HG03439 (cell line): ENCODE results near the gene RGS12.

Experiments
- ATAC-seq: cut with Tn5 transposase; IDR thresholded peaks from one replicate; pipeline ENCODE4 v1.9.1; 2021; ENCODE audit warnings: mild to moderate bottlenecking, moderate library complexity; ENCODE audit not compliant: unreplicated experiment

RGS12 gene

DNA sequence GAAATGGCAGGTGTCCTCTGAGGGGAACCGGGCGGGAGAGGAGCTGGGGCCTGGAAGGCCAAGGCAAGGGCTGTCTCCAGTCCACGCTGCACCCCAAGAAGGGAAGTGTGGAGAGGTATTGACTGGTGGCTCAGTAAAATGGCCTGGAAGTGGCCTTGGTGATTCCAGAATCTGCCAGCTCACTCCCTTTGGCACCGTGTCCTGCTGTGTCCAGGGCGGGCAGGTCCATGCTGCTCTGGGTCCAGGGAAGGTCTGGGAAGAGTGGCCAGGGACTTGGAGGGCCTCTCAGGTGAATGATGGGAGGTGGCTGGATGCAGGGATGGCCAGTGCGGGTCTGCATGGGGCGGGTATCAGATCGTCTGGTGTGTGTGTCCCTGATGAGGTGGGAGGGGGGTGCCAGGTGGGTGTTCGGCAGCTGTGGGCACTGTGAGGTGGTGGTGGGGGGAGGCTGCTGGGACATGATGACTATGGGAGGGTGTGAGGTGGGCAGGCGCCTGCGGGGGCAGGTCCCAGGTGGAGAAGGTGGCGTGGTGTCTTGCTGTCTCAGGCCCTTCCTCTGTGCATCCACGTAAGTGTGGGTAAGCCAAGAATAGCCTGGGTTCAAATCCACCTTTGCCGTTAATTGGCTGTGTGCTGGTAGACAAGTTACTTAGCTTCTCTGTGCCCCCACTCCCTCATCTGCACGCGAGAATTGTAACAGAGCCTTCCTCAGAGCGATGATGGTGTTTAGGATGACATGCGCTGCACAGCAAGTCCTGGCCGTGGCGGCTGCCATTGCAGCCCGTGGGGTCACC, 17.7 kb downstream of the RGS12 start:
- ATAC-seq = no peak

GRCh38 chr4:3311095-3311372, 18.2 kb downstream of the RGS12 start:
- no peak for ATAC-seq

DNA sequence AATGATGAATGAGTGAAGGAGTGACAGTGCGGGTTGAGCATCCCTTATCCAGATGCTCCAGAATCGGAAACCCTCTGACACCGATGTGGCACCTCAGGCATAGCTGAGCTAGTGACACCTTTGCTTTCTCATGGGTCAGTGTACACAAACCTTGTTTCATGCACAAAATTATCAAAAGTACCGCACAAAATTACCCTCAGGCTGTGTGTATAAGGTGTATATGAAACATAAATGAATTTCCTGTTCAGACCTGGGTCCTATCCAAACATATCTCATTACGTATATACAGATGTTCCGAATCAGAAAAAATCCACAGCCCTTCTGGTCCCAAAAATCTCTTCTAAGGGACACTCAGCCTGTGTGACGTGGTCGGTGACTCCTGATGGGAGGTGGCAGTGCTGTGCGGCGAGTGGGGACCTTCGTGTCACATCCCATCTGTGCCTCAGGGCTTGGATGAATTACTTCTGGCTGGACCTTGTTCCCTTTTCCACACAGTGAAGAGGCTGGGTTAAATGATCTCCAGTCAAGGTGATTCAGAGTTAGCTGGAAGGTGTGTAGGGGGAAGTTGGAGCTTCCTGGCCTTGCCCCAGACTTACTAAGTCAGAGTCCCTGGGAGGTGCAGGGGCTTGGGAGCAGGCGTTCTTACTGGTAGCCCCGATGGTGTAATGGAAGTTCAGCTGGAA, 18.8 kb downstream of the RGS12 start:
- no peak for ATAC-seq

DNA sequence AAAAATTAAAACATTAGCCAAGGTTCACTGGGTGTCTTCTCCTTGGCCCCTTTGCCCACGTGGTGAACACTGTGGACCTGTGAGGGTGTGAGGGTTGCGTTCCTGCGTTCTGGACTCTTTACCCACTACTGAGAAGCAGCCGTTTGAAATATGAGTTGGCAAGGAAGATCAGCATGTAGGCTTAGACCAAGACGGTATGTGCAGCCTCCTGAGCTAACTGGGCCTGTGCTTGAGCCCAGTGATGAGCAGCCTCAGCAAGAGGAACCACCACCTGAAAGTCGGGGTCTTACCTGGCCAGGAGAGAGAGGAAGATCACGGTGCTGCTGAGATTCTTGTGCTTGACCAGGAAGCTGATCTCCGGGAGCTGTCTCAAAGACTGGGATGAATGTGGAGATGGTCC, 19.5 kb downstream of the RGS12 start:
- no peak for ATAC-seq

GRCh38 chr4:3313139-3313538, 20.3 kb downstream of the RGS12 start:
- no peak for ATAC-seq

DNA sequence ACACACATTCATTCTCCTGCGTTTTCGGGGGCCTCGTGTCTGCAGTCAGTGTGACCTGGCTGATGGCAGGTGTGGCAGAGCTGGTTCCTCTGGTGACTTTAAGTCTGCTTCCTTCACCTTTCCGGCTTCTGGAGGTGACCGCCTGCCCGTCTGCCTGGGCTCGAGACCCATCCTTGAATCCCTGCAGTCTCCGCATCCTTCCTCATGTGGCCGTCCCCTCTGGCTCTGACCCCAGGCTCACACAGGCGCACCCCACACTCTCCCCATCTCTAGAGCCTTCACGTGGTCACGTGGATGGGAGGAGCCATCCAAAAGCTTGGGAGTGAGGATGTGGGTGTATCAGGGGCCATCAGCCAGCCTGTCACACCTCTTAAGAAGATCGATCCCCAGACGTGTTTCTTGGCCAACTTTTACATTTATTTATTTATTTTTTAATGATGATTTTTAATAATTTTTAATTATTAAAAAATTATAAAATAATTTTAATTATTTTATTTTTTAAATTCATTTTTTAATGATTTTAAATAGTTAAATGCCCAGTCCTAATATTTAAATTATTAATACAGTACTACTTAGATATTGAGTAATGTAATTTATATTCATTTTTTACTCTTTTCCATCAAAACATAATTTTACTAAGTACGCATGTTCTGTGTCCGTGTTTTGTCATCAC, 20.9 kb downstream of the RGS12 start:
- ATAC-seq = no peak

DNA sequence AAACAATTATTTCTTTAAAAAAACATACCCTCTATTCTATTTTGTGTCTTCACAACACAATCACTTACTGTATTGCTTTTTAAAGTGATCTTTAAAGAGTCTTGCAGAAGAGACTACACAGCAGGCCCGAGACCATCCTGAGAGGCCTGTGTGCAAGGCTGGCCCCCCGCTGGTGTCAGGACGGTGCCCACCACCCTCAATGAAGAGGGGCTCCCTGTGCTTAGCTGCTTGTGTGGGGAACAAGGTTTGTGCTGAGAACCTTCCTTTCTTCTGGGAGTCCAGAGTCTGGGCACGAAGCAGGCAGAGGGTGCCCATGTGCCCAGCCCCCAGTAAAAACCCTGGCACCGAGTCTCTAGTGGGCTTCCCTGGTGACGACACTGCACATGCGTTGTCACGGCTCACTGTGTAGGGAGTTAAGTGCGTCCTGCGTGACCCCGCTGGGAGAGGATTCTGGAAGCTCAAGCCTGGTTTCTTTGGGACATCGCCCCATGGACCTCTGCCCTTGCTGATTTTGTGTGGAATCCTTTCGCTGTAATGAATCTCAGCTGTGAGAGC, 22.0 kb downstream of the RGS12 start:
- ATAC-seq = no peak

DNA sequence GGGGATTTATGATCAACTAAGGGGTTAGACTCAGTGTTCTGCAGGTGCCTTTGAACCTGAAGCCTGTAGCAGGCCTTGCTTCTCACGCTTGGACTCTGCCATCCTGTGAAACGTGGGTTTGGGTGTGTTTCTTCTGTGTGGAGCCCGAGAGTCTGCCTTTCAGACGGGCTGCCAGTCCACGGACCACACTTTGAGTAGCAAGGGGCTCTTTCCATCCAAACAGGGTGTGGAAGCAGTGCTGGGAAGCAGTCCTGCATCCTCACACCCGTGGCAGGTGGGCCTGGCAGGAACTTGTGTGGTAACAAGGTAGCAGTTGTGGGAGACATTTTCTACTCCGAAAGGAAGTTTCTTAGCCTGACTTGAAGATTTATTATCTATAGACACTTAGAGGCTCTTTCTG, 22.7 kb downstream of the RGS12 start:
- no peak for ATAC-seq

DNA sequence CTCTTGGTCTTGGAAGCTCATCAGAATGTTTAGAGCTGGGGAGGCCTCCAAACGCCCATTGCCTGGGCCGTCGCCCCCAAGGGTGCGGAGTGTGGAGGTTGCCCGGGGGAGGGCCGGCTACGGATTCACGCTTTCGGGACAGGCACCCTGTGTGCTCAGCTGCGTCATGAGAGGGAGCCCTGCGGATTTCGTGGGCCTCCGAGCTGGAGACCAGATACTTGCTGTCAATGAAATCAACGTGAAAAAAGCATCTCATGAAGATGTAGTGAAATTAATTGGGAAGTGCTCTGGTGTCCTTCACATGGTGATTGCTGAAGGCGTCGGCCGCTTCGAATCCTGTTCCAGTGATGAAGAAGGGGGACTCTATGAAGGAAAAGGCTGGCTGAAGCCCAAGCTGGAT, 23.3 kb downstream of the RGS12 start:
- no peak for ATAC-seq

DNA sequence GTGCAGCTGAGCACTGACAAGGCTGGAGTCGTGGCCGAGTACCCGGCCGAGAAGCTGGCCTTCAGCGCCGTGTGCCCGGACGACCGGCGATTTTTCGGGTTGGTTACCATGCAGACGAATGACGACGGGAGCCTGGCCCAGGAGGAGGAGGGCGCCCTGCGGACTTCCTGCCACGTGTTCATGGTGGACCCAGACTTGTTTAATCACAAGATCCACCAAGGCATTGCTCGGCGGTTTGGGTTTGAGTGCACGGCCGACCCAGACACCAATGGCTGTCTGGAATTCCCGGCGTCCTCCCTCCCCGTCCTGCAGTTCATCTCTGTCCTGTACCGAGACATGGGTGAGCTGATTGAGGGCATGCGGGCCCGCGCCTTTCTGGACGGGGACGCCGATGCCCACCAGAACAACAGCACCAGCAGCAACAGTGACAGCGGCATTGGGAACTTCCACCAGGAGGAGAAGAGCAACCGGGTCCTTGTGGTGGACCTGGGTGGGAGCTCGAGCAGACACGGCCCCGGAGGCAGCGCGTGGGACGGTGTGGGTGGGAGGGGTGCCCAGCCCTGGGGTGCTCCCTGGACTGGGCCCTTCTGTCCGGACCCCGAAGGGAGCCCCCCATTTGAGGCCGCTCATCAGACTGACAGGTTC, 24.3 kb downstream of the RGS12 start:
- ATAC-seq = no peak

- ATAC-seq = no peak
These were observed 24.9 kb downstream of the RGS12 start for GRCh38 chr4:3317656-3318211.

DNA sequence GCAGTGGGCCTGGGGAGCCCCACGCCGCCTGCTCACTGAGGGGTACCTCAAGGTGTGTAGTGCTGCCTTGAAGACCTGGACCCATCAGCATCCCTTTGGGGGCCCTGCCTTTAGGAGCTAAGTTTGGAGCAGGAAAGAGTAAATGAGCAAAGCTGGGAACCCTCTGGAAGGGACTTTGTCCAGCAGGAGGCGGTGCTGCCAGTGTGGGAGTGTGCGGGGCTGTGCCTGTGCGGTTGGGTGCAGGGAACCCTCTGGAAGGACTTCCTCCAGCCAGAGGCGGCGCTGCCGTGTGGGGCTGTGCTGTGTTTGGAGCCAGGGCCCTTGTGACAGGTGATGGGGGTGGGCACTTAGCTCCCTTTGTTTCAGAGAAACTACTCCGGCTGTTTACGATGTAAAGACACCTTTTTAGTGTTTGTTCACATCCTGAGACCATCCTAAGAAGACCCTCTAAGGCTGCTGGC, 25.8 kb downstream of the RGS12 start:
- no peak for ATAC-seq

DNA sequence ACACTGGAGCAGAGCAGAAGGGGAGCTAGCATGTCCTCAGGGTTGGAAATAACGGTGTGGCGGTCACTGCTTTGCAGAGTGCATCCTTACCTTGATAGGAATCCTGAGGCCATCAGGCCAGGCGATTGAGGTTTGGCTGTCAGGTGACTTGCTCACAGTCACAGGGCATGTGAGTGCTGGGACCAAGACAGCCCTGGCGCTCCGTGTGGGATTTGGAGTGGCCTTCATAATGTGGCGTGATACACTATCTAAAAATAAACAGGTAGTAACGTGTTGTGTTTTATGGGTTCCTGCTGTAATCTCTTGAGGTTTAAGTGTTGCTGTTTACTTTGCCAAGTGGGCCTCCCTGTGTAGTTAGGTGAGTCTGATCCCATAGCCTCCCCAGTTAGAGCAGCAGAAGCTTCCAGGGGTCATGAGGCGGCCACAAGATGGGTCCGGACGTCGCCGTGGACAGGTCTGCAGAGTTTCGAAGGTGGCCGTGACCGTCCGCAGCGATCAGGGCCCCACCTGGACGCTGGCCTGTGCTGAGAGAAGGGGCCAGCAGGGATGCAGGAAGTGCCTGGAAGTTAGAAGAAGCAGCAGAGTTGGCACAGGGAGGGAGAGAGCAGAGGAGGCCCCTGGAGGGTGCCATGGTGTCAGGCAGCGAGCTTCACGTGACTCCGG, 27.7 kb downstream of the RGS12 start:
- ATAC-seq = no peak

- ATAC-seq = no peak
These were observed 28.6 kb downstream of the RGS12 start for GRCh38 chr4:3321295-3321889.

DNA sequence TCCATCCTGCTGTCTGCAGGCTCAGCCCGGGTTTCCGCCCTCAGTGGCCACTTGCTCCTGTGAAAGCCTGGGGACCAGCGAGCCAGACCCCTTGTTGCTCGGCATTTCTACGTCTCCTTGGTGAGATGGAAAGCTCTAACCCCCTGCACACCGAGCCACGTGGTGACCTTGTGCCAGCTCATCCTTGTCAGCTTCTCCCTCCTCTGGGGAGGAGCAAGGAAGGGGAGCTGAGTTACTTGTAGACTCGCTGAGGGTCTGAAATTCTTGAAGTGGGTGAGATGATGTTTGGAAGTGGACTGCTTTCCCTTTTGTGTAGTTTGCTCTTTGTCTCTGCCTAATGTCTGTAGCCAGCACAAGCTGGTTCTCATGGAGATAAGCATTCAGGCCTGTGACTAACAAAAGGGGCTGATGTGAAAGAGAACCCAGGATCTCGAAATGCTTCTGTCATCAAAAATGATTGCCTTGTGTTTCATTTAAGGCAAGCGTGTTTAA, 29.3 kb downstream of the RGS12 start:
- no peak for ATAC-seq

DNA sequence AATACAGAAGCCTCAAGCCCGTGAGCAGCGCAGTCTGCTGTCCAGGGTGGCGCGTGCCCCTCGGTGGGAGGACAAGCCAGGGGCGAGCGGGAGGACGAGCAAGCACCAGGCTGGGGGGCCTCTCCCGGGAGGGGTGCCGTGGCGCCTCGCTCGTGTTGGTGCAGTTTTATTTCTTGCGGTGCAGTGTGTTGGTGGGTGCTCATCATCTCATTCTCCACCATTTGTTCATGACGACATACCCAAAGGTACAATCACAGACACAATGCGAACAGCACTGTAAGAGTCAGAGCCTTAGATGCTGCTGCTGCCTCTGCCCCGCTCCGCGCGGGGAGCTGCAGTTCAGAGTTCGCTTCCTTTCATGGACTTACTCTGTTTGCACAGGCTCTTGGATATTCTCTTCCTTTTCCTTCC, 30.3 kb downstream of the RGS12 start:
- ATAC-seq = no peak

GRCh38 chr4:3324093-3324815, 31.4 kb downstream of the RGS12 start:
- ATAC-seq = no peak

GRCh38 chr4:3328814-3329663, 36.2 kb downstream of the RGS12 start:
- ATAC-seq = no peak
